ENCODE results near the gene DAPK2.

DAPK2 gene

DNA sequence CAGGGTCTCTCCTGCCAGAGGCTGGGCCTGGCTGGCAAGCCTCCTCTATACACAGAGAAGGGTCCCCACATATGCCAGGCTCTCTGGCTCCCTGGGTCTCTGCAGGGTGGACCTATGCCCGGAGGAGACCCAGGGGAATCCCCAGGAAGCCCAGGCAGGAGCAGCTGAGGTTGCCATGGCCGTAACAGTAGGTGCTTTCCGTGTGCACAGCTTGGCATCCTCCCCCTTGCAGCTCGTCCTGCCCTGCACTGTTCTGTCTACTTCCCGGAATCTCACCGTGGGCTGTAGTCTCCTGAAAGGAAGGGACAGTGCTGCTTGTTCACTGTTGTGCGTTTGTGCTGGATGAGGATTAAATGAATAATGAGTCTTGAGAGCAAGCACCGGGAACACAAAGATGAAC lies 47.8 kb downstream of the DAPK2 start:
- DNase-seq (ENCODE audit: low read depth) = no peak
- no peak overlapping the region for H3K4me3 ChIP-seq (ENCODE audit: low read depth, low read length)
- no peak for TF ChIP-seq CTCF (IDR thresholded peaks at IDR 0.05; ENCODE audit: control insufficient read depth, extremely low read depth, insufficient read depth)

DNA sequence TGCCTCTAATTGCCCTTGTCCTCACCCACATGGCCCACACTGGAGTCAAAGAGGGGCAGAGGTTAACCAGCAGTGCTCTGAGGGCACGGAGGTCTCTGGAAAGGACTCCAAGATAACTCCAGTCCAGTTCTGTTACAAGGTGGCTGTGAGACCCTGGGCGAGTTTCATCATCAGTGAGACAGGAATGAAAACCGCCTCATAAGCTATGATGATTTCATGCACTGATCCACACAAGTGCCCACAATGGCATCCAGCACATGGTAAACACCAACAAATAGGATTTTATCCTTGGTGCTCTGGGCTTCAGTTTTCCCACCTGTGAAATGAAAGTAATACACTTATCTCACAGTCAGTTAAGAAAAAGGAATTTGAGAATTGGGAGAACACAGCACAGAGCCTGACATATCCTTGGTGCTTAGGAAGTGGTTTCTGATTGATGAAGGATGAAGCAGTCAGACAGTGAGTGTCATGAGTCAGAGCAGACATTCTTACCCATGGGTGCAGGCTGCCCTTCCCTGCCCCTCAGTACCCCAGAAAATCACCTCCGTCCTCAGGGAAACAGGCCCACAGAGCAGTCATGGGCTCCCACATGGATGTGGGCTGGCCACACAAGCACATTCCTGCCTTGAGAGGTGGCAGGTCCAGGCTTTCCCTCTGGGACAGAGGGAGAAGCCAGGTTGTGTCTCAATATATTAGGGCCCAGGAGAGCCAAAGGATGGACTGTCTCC lies 48.4 kb downstream of the DAPK2 start:
- no peak for TF ChIP-seq CTCF (IDR thresholded peaks at IDR 0.05; ENCODE audit: control insufficient read depth, extremely low read depth, insufficient read depth)
- no peak for DNase-seq (ENCODE audit: low read depth)
- no peak overlapping the region for H3K4me3 ChIP-seq (ENCODE audit: low read depth, low read length)

DNA sequence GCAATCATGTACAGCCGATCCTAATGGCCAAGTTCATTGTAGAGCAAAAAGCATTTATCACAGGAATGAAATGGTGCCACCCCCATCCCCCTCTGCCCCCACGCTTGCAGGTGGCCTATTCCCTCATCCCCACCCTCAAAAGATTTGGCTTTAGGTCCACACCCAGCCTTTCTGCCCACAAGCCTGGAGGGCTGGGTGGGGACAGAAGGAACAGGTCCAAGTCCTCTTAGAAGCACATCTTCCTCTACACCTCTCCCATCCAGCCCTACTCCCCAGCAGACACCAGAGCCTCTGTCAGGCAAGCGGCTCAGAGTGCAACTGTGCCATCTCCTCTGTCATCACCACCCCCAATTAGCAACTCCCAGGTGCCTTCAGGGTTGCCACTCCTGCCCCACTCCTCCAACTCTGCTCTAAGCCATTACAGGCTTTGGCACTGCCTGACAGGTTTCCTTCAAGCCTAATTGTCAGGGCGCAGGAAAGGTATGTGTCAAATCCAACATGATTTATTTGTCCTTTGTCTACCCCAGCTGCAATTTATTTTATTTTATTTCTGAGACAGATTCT lies 49.4 kb downstream of the DAPK2 start:
- no peak for DNase-seq (ENCODE audit: low read depth)
- TF ChIP-seq CTCF (IDR thresholded peaks at IDR 0.05; ENCODE audit: control insufficient read depth, extremely low read depth, insufficient read depth) = no peak
- H3K4me3 ChIP-seq (ENCODE audit: low read depth, low read length) = no peak overlapping the region

- no peak overlapping the region for H3K4me3 ChIP-seq (ENCODE audit: low read depth, low read length)
- no peak for TF ChIP-seq CTCF (IDR thresholded peaks at IDR 0.05; ENCODE audit: control insufficient read depth, extremely low read depth, insufficient read depth)
- no peak for DNase-seq (ENCODE audit: low read depth)
Measured at GRCh38 chr15:63995789-63996188, 50.5 kb downstream of the DAPK2 start.

- no peak overlapping the region for H3K4me3 ChIP-seq (ENCODE audit: low read depth, low read length)
- no peak for DNase-seq (ENCODE audit: low read depth)
- TF ChIP-seq CTCF (IDR thresholded peaks at IDR 0.05; ENCODE audit: control insufficient read depth, extremely low read depth, insufficient read depth) = no peak
Measured at GRCh38 chr15:63994073-63994600, 52.1 kb downstream of the DAPK2 start.

DNA sequence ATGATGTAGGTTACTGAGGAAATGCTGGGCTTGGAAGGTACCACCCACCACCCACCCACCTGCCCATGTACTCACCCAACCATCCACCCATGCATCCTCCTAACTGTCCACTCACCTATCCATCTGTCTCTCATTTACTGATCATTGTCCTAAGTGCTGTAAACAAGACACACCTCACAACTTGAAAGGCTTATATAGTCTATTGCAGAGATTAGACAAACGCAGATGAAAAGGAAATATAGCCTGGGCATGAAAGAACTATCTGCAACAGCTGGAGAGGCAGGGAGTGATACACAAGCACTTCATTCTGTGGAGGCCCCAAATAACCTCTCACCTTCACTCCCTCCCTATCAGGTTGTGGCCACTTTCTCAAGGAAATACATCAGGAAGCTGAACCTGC lies 54.0 kb downstream of the DAPK2 start:
- TF ChIP-seq CTCF (IDR thresholded peaks at IDR 0.05; ENCODE audit: control insufficient read depth, extremely low read depth, insufficient read depth) = no peak
- DNase-seq (ENCODE audit: low read depth) = no peak

More for the DNA sequence above, 54.0 kb downstream of the DAPK2 start:
- no peak overlapping the region for H3K4me3 ChIP-seq (ENCODE audit: low read depth, low read length)

Measured in LNCaP clone FGC (cell line).